AG10803 (cell line): ENCODE results near the gene PTPRD.

Source experiments
- DNase-seq: peaks from one replicate; pipeline ENCODE4 v3.0.0; 2010; ENCODE audit warnings: low read depth
- H3K4me3 ChIP-seq: 2 replicates; pipeline ENCODE4 v1.5.1; 2011; ENCODE audit warnings: mild to moderate bottlenecking, low read length, control low read depth
- CTCF ChIP-seq: conservative IDR thresholded peaks from 2 replicates; pipeline ENCODE4 v1.5.1; 2011; ENCODE audit warnings: mild to moderate bottlenecking, low read length, control low read depth, inconsistent platforms

Gene PTPRD

GRCh38 chr9:8730618-8731017, 1882.2 kb downstream of the PTPRD start:
- DNase-seq: no peak
- H3K4me3 ChIP-seq: no peak overlapping the region
- TF ChIP-seq CTCF: no peak

GRCh38 chr9:8728910-8729309, 1883.9 kb downstream of the PTPRD start:
- no peak for DNase-seq
- no peak for TF ChIP-seq CTCF
- no peak overlapping the region for H3K4me3 ChIP-seq

GRCh38 chr9:8727191-8727590, 1885.6 kb downstream of the PTPRD start:
- no peak overlapping the region for H3K4me3 ChIP-seq
- TF ChIP-seq CTCF: no peak
- no peak for DNase-seq

GRCh38 chr9:8726692-8727091, 1886.1 kb downstream of the PTPRD start:
- DNase-seq: no peak
- no peak for TF ChIP-seq CTCF
- no peak overlapping the region for H3K4me3 ChIP-seq

GRCh38 chr9:8725635-8726034, 1887.2 kb downstream of the PTPRD start:
- no peak for TF ChIP-seq CTCF
- no peak overlapping the region for H3K4me3 ChIP-seq
- no peak for DNase-seq

GRCh38 chr9:8724284-8725018, 1888.4 kb downstream of the PTPRD start:
- H3K4me3 ChIP-seq: no peak overlapping the region
- no peak for DNase-seq
- no peak for TF ChIP-seq CTCF

GRCh38 chr9:8723195-8723594, 1889.6 kb downstream of the PTPRD start:
- no peak for DNase-seq
- TF ChIP-seq CTCF: no peak

More at GRCh38 chr9:8723195-8723594, 1889.6 kb downstream of the PTPRD start:
- H3K4me3 ChIP-seq: no peak overlapping the region
